Motor neuron (in vitro differentiated cells): Measurements from ENCODE around the gene SLC35F5. TPM values are rescaled to one million over a fixed set of nuclear protein-coding genes. Genes with fewer than 3 reads are reported as not detected.
A peak's percentile ranks its signal among the peaks of the same experiment; 100 is the strongest.

ENCODE experiments used
- ATAC-seq, 8 experiments: fragments of 200-7000 bp; cut with Tn5 transposase; replicated peaks in 6 of 8; 2 replicates each; pipeline ENCODE4 v1.8.0; 2021; ENCODE audit warnings: mild to moderate bottlenecking in 8 of 8, moderate library complexity in 8 of 8
- H3K27ac ChIP-seq, 2 donors: fragments of 250-450 bp; sonication (Bioruptor Pico); 2 replicates each; pipeline ENCODE4 v1.9.0; 2021; ENCODE audit warnings: antibody characterized with exemption in 2 of 2, mild to moderate bottlenecking in 2 of 2, moderate library complexity in 1 of 2
- H3K4me1 ChIP-seq, 2 donors: fragments of 250-450 bp; sonication (Bioruptor Pico); replicated peaks in 1 of 2; 2 replicates each; pipeline ENCODE4 v1.6.1; 2021; ENCODE audit warnings: antibody characterized with exemption in 2 of 2, mild to moderate bottlenecking in 2 of 2, moderate library complexity in 1 of 2
- H3K4me3 ChIP-seq, 5 donors: fragments of 250-450 bp; sonication (Bioruptor Pico); 2 replicates each; pipeline ENCODE4 v1.9.0; 2021; ENCODE audit warnings: antibody characterized with exemption in 5 of 5, mild to moderate bottlenecking in 5 of 5, moderate library complexity in 4 of 5
- WGBS, 10 experiments: fragments of 450-650 bp; shearing (Covaris generic); methylation state at CpG; one replicate each; pipeline ENCODE4 v1.0.0; 2022; 5-methylcytosine and 5-hydroxymethylcytosine counted together
- in situ Hi-C, 9 experiments: fragments of 400-800 bp; cut with MboI; loops; one replicate each; pipeline ENCODE4 v1.15.0; 2021; ENCODE audit warnings: low sequenced_read_pairs in 9 of 9, low pct_unique_long_range_greater_than_20kb in 2 of 9; ENCODE audit not compliant: unreplicated experiment in 9 of 9
- total RNA-seq, 8 experiments: library from RNA; unstranded; fragments of 300-600 nt; gene quantifications; 2 replicates each; pipeline versions ENCODE4 v1.2.3 to v1.2.4, GENCODE V29; 2022

Gene SLC35F5
- total RNA-seq, 8 experiments from 2014 or later = 19.9 to 154 (median 46.0) TPM

- H3K4me1 ChIP-seq = peaks cover 0 to 9% of the 10 kb centered on the region in 2 donors
- in situ Hi-C loops = loop anchor here in 1 of 9 experiments (25.0 kb wide), 1 partner anchor 137 kb away; the partner anchor contains the start of gene ACTR3
- ATAC-seq = no peak
- no peak overlapping the region for H3K4me3 ChIP-seq
- H3K27ac ChIP-seq = no peak overlapping the region
- 80 to 100% (median 95%) methylated on average over 1 to 4 of the region's 4 CpGs; no CpG with 5 or more reads in 1 of the 10 experiments for WGBS, 10 experiments
Measured at GRCh38 chr2:113750385-113750784, 6.1 kb downstream of the SLC35F5 start.

DNA sequence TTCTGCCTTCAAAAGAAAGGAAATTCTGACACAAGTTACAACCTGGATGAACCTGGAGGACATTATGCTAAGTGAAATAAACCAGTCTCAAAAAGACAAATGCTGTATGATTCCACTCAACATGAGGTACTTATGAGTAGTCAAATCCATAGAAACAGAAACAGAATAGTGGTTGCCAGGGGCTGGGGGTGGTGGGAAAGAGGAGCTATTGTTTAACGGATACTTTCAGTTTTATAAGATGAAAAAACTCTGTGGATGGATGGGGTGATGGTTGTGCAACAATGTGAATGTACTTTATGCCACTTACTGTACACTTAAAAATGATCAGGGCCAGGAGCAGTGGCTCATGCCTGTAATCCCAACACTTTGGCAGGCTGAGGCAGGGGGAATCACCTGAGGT lies 15.4 kb downstream of the SLC35F5 start:
- in situ Hi-C loops = no loop called here
- 100% methylated on average over 1 of the region's 1 CpG; no CpG with 5 or more reads in 8 of the 10 experiments for WGBS, 10 experiments
- H3K4me1 ChIP-seq = no peaks in the 10 kb centered on the region
- H3K4me3 ChIP-seq = no peak overlapping the region
- no peak overlapping the region for H3K27ac ChIP-seq
- no peak for ATAC-seq

DNA sequence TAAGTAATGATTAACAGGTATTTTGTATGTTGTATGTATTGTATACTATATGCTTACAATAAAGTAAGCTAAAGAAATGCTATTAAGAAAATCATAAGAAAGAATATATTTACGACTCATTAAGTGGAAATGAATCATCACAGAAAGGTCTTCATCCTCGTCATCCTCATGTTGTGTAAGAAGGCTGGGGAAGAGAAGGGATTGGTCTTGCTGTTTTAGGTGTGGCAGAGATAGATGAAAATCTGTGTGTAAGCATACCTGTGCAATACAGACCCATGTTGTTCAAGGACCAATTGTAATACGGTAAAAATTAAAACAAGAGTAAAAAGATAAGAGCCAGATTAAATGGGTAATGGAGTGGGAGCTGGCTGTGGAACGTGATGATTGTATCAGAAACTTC lies 16.6 kb downstream of the SLC35F5 start:
- ATAC-seq = no peak
- no peaks in the 10 kb centered on the region for H3K4me1 ChIP-seq
- no peak overlapping the region for H3K4me3 ChIP-seq
- in situ Hi-C loops = no loop called here
- WGBS, 10 experiments = 82 to 100% (median 95%) methylated on average over 1 to 4 of the region's 4 CpGs
- no peak overlapping the region for H3K27ac ChIP-seq

GRCh38 chr2:113734185-113734584 lies 22.3 kb downstream of the SLC35F5 start:
- ATAC-seq = no peak
- 50 to 100% (median 95%) methylated on average over 1 of the region's 1 CpG; no CpG with 5 or more reads in 2 of the 10 experiments for WGBS, 10 experiments
- Histone ChIP-seq H3K4me1 (no peaks in the 10 kb centered on the region), H3K4me3 (no peak overlapping the region), H3K27ac (no peak overlapping the region)
- in situ Hi-C loops = no loop called here

- 0 to 88% (median 66%) methylated on average over 2 to 3 of the region's 3 CpGs for WGBS, 10 experiments
- no peak overlapping the region for H3K27ac ChIP-seq
- no peak overlapping the region for H3K4me3 ChIP-seq
- no peak for ATAC-seq
- no peaks in the 10 kb centered on the region for H3K4me1 ChIP-seq
- in situ Hi-C loops = no loop called here
Measured at GRCh38 chr2:113724010-113724409, 32.4 kb downstream of the SLC35F5 start.

DNA sequence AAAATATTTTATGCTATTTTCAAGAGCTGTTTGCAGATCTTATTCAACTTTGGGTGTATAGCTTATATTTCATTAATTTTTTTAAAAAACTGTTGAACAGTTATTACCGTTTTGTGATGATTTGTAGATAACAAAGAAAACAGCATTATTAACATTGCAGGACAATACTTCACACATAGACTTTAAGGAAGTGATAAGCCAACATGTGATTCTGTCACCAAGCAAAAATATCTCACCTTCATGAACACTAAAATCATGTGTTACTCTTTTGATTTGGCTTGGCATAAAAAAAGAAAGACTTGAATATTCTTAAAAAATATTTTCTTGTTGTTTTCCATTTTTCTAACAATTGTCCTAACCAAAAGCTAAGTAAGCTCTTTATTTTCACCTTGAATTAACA lies 33.0 kb downstream of the SLC35F5 start:
- 83 to 100% (median 100%) methylated on average over 1 of the region's 1 CpG for WGBS, 10 experiments
- in situ Hi-C loops = no loop called here
- ATAC-seq = no peak
- Histone ChIP-seq H3K4me1 (no peaks in the 10 kb centered on the region), H3K4me3 (no peak overlapping the region), H3K27ac (no peak overlapping the region)

- peak in 2 of 8 experiments; percentile 29 to 45 for ATAC-seq
- 31 to 100% (median 72%) methylated on average over 1 to 3 of the region's 3 CpGs; no CpG with 5 or more reads in 1 of the 10 experiments for WGBS, 10 experiments
- no peak overlapping the region for H3K4me3 ChIP-seq
- in situ Hi-C loops = no loop called here
- H3K27ac ChIP-seq = no peak overlapping the region
- no peaks in the 10 kb centered on the region for H3K4me1 ChIP-seq
Measured at GRCh38 chr2:113720167-113720566, 36.3 kb downstream of the SLC35F5 start.

GRCh38 chr2:113716291-113716690 lies 40.2 kb downstream of the SLC35F5 start:
- 65 to 100% (median 90%) methylated on average over 1 to 3 of the region's 3 CpGs; no CpG with 5 or more reads in 1 of the 10 experiments for WGBS, 10 experiments
- Histone ChIP-seq H3K4me3 (no peak overlapping the region), H3K27ac (no peak overlapping the region), H3K4me1 (no peaks in the 10 kb centered on the region)
- in situ Hi-C loops = no loop called here
- peak in 1 of 8 experiments; percentile 24 for ATAC-seq

GRCh38 chr2:113712941-113713340 lies 43.5 kb downstream of the SLC35F5 start:
- 100% methylated on average over 1 to 2 of the region's 2 CpGs; no CpG with 5 or more reads in 1 of the 10 experiments for WGBS, 10 experiments
- Histone ChIP-seq H3K4me3 (no peak overlapping the region), H3K27ac (no peak overlapping the region), H3K4me1 (no peaks in the 10 kb centered on the region)
- in situ Hi-C loops = no loop called here
- ATAC-seq = no peak

- Histone ChIP-seq H3K27ac (no peak overlapping the region), H3K4me1 (no peaks in the 10 kb centered on the region), H3K4me3 (no peak overlapping the region)
- ATAC-seq = no peak
- 75 to 100% (median 100%) methylated on average over 1 of the region's 1 CpG; no CpG with 5 or more reads in 3 of the 10 experiments for WGBS, 10 experiments
- in situ Hi-C loops = no loop called here
Measured at GRCh38 chr2:113711851-113712250, 44.6 kb downstream of the SLC35F5 start.

GRCh38 chr2:113709022-113709421 lies 47.4 kb downstream of the SLC35F5 start:
- peak in 1 of 8 experiments; percentile 52 for ATAC-seq

GRCh38 chr2:113707106-113707505 lies 49.3 kb downstream of the SLC35F5 start:
- 63 to 100% (median 100%) methylated on average over 1 of the region's 1 CpG; no CpG with 5 or more reads in 2 of the 10 experiments for WGBS, 10 experiments
- no peak overlapping the region for H3K27ac ChIP-seq
- H3K4me1 ChIP-seq = no peaks in the 10 kb centered on the region
- in situ Hi-C loops = no loop called here
- H3K4me3 ChIP-seq = no peak overlapping the region
- no peak for ATAC-seq

More at GRCh38 chr2:113709022-113709421, 47.4 kb downstream of the SLC35F5 start:
- Histone ChIP-seq H3K4me1 (no peaks in the 10 kb centered on the region), H3K4me3 (no peak overlapping the region), H3K27ac (no peak overlapping the region)
- in situ Hi-C loops = no loop called here
- WGBS, 10 experiments = 58 to 100% (median 84%) methylated on average over 1 to 3 of the region's 3 CpGs; no CpG with 5 or more reads in 2 of the 10 experiments

DNA sequence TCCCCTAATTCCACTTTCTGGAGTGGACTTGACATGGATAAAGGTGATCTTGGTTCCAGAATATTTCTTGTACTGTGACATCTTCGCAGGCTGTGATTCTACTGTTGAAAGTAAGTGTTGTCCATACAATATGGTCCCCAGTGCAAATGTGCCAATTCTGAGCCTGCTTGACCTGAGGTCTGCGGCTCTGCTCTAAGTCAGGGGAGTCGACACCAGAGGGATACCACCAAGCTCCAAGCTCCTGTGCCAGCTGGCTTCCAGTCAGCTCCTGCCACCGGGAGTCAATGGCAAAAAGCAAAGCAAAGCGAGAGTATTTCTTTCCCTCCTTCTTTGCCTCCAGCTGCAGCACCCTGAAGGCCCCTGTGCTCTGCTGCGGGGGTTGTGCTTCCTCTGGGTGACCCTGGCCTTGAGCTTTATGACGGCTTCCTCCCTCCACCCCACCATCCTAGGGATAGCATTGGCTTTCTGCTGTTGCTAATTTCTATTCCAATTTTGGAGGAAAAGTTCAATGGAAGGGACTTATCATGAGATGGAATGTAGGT lies 50.4 kb downstream of the SLC35F5 start:
- Histone ChIP-seq H3K4me3 (no peak overlapping the region), H3K27ac (no peak overlapping the region), H3K4me1 (no peaks in the 10 kb centered on the region)
- in situ Hi-C loops = no loop called here
- peak in 3 of 8 experiments; percentile 8 to 29 (median 9) for ATAC-seq
- 75 to 100% (median 93%) methylated on average over 1 to 4 of the region's 7 CpGs; no CpG with 5 or more reads in 2 of the 10 experiments for WGBS, 10 experiments
